GM11168 (cell line): ENCODE data around the gene CCDC146.

Experiments
- in situ Hi-C: fragments of 300-500 bp; cut with MboI; formaldehyde crosslinking; loops from one replicate; pipeline ENCODE4 v1.12.0; 2022; ENCODE audit warnings: low sequenced_read_pairs; ENCODE audit not compliant: unreplicated experiment

Gene CCDC146

GRCh38 chr7:77276120-77276519 lies 153.7 kb downstream of the CCDC146 start:
- in situ Hi-C loops: no loop called here

- in situ Hi-C loops: no loop called here
Observed at GRCh38 chr7:77281780-77282478, 159.5 kb downstream of the CCDC146 start.

GRCh38 chr7:77282897-77283296 lies 160.5 kb downstream of the CCDC146 start:
- in situ Hi-C loops: no loop called here

DNA sequence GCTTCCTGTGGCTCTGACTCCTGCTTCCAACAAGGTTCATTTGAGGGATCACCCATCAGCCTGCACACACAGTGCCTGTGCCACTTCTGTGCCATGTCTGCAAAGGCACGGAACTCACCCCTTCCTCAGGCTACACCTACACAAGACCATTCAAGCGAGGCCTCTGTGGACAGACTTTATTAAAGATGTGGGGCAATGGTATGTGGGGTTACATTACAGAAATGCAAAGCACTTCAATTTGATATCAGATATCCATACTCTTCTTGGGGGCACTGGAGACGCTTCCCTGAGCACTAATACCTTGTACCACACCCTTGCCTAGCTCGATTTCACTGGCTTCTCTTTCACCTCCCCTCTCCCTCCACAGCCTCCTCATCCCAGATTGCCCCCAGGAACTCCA lies 161.6 kb downstream of the CCDC146 start:
- in situ Hi-C loops: no loop called here

DNA sequence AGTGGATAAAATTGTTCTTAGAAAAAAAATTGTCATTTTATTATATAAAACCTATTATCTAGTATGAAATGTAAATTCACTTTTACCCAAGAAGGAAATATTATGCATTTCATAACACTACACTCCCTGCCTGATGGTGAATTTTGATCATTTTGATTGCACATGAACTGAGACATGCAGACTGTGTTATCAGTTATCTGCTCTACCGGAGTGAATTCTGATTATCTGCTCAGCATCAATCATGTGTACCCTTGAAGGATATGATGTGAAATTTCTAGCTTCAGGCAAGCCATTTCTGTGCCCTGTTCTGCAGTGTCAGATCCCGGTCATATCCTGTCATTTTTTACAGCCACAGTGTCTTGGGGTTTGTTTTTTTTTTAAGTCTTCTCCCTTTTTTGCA lies 162.2 kb downstream of the CCDC146 start:
- in situ Hi-C loops: no loop called here

DNA sequence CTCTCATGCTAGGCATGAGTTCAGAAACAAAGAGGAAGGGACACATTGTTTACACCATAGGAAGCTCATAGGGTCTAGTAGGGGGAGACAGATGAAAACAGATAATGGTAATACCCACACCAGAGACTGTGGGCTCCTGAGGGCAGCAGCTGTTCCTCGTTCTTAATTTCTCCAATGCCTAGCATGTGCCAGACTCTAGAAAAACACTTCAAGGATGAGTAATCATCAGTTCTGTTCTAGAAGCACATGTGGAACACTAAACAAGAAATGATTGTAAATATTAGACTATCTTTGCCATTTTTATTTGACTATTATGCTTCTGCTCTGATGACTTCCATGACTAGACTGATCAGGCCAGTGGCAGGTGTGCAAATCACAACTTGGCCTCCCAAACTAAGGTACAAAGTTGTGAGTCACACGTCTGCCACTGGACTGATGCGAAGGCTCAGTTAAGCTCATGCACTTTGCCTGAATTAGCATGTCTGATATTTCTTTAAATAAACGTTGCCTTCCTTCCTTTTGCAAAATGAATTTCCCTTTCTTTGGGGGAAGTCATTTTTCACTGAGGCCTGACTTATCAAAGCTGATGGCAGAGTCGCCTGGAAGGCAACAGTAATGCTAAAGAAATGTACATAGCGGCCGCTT lies 166.4 kb downstream of the CCDC146 start:
- in situ Hi-C loops: no loop called here

DNA sequence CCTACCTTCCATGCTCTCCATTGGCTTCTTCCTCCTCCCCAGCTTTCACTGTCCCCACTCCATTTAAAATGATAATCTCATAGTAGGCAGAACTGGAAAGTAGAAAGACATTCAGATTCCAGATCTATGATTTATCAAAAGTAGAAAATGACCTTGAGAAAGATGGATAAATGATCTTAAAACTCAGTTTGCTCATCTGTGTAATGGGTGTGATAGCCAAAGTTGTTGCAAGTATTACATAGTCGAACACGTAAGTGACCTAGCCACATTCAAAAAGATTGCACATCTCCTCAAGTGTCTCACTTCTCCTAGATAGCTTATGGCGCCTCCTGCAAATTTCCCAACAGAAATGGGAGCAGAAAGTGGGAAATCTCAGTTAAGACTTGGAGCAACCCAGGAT lies 167.0 kb downstream of the CCDC146 start:
- in situ Hi-C loops: no loop called here

DNA sequence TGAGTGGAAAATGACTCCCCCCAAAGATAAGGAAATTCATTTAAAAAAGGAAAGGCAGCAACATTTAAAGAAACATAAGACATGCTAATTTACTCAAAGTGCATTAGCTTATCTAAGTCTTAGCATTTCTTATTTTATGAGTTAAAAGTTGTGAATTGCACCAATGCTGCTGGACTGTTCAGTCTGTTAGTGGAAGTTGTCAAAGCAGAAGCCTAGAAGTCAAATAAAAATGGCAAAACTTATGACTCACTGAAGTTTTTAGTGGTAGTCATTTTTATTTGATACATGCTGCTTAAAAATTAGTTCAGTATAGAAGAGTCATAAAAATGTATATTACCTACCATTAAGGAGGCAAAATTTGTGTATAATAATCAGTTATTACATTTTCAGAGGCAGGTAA lies 168.0 kb downstream of the CCDC146 start:
- in situ Hi-C loops: no loop called here

DNA sequence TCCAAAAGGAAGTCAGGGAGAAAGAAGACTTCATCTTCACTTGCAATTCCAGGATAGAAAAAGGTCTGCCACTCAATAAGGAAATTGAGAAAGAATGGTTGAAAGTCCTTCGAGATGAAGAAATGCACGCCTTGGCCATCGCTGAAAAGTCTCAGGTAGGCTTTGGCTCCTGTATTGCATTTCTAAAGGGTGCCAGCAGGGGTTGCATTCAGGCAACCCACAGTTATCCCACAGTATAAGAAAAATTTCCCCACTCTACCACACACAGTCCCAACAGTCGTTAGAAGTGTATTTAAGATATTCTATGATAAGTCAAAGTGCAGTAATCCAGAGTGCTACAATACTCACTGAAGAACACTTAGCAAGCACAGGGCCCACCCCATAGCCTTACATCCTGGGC lies 170.6 kb downstream of the CCDC146 start:
- in situ Hi-C loops: no loop called here

GRCh38 chr7:77295549-77295948 lies 173.1 kb downstream of the CCDC146 start:
- in situ Hi-C loops: no loop called here

DNA sequence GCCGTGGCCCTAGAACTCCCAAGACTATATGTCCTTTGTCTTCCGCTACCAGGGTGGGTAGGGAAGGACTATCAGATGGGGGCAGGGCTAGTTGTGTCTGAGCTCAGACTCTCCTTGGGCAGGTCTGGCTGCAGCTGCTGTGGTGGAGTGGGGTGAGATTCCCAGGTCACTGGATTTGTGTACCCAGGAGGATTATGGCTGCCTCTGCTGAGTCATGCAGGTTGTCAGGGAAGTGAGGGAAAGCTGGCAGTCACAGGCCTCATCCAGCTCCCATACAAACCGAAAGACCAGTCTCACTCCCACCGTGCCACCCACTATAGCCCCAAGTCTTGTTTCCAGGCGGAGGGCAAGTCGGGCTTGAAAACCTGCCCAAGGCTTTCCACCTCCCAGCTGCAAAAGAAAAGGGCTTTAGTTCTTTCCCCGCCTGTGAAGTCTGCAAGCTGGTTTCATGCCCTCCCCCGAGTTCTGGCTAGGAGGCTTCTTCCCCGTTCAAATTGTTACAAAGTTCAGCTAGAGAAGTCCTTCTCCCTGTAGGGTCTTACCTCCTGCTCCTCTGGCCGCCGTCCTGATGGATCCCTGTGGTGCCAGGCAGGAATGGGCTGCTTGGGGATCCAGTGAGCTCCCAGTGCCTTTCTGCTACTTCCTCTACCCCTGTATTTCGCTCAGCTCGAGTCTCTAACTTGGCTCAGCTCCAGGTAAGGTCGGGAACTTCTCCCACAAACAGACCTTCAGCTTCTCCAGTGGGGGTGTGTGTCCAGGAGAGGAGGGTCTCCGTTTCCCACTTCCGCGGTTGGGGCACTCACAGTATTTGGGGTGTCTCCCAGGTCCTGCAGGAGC lies 184.0 kb downstream of the CCDC146 start:
- in situ Hi-C loops: no loop called here

GRCh38 chr7:77308792-77309191 lies 186.4 kb downstream of the CCDC146 start:
- in situ Hi-C loops: no loop called here

DNA sequence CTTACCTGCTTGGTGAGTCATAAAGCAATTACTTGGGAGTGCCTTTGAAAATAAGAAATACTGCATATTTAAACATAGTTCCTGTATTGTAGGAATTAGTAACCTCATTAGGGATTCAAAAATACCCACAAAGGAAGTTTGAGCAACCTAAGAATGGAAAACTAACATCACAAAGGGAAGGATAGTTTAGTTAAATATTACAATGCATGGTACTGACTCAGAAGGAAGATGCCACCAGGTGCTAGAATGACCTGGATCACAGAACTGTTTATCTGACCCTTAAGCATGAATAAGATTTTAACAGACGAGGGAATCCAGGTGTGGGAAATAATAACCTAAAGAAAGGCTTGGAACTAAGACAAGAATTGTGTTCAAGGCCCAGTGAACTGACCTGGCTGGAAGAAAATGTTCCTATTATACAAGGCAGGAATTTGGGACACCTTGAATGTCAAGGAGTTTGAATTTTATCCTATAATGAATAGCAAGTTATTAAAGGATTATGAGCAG lies 187.4 kb downstream of the CCDC146 start:
- in situ Hi-C loops: no loop called here

DNA sequence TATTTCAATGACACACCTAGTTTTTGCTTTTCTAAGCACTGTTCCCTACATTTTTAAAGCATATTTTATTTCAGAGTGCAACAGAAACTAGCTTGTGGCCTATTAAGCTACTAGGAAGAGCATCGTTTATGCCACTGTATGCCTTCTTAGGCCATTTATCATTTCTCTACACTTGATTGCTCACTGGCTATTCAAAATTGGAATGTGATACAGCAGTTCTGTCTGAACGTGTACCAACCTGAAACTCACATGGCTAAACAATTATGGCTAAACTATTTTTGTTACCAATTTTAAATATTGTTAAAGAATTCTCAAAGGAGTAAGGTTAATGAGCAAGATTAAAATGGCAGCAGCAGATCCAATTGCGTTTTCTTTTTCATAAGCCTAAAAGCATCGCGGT lies 188.6 kb downstream of the CCDC146 start:
- in situ Hi-C loops: no loop called here

GRCh38 chr7:77313085-77313484 lies 190.7 kb downstream of the CCDC146 start:
- in situ Hi-C loops: no loop called here

DNA sequence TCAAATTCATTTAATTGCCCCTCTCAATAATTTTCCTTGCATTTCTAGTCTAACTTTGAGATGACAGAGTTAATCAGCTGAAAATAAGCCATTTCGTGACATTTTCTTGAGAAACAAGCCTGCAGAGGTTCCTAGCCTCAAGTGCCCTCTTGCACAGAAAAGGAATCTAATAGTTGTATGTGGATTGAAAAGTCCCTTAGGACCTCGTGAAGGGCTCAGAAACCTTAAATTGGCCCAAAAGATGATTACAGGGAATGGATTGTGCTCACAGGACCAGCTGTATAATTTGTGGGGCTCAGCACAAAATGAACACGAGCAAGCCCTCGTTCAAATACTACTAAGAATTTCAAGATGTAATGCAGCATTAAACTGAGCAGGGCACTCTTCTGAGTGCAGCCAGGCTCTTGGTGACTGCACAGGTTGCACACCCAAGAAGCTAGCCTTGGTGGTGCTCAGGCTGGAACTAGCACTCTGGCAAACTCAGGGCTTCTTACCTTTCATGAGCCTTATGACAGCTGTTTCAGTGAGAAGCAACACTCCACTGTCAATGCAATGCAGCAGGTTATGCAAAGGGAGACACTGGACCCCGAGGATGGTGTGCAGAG lies 191.6 kb downstream of the CCDC146 start:
- in situ Hi-C loops: no loop called here

- in situ Hi-C loops: no loop called here
Observed at GRCh38 chr7:77315182-77315591, 192.8 kb downstream of the CCDC146 start.

DNA sequence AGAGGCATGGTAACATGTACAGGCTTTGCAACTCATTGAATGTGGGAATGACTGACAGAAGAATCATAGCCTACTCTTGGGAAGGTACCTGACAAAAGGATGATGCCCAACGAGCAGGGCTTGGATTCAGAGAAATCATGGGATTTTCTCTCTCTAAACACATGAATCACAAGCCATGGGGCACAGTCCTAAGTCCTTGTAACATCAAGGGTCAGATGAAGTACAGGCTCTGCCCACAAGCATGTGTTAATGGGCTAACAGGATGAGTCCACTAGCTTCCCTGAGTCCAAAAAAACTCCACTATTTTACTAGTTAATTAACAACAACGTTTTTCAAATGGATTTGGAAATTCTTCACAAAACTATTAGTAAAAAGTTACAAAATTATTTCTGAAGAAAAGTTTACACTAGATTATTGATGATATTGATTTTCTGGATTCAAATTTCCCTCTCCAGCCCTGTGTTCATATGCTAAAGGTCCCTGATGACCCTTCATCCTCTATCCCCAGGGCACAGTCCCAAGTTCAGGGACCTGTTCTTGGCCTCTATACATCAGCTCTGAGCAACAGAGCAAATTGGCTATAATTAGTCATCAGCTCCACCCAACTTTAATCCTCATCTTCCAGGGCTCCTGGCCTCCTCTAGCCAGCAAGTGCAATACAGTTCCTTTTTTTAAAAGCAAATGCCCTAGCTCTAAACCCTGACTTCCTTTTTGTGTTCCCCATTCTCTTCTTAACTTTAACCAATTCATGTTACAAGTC lies 194.0 kb downstream of the CCDC146 start:
- in situ Hi-C loops: no loop called here

GRCh38 chr7:77318019-77318418 lies 195.6 kb downstream of the CCDC146 start:
- in situ Hi-C loops: no loop called here

- in situ Hi-C loops: loop anchor here (5.0 kb wide), 1 partner anchor 48 kb away; no protein-coding TSS in a partner anchor
Observed at GRCh38 chr7:77320137-77320536, 197.7 kb downstream of the CCDC146 start.
